H1 (cell line): ENCODE results near the gene BIRC2. TPM values are rescaled to one million over a fixed set of nuclear protein-coding genes. Genes with fewer than 3 reads are reported as not detected.
A peak's percentile ranks its signal among the peaks of the same experiment; 100 is the strongest.

Experiments used
- CTCF ChIA-PET: fragments of 300-600 bp; sonication (Branson Sonifier 250); formaldehyde crosslinking; loops from one replicate; lab custom pipeline; 2021; ENCODE audit not compliant: partially characterized antibody; lab: Charles Lee
- POLR2A ChIA-PET: fragments of 300-600 bp; sonication (Branson Sonifier 250); formaldehyde crosslinking; loops from one replicate; lab custom pipeline; 2021; ENCODE audit warnings: inconsistent platforms; ENCODE audit not compliant: partially characterized antibody; lab: Charles Lee
- DNase-seq, 2 experiments: peaks; one replicate each; pipeline versions ENCODE4 v3.0.0 to v3.0.0-alpha.2; 2010 to 2022; ENCODE audit warnings: low spot score in 2 of 2, low read depth in 1 of 2, mixed read lengths in 1 of 2
- FAIRE-seq: peaks from 2 replicates; lab custom pipeline; 2011; peaks lifted over from hg19 to GRCh38; lab: Jason Lieb, UNC
- H2AFZ ChIP-seq: 2 replicates; pipeline ENCODE4 v1.8.1; 2012; ENCODE audit warnings: low read length, inconsistent platforms
- H2AK5ac ChIP-seq: 2 replicates; pipeline ENCODE4 v1.6.1; 2013; ENCODE audit warnings: low read depth, low read length
- H2BK120ac ChIP-seq: replicated peaks from 2 replicates; pipeline ENCODE3; 2013; ENCODE audit warnings: low read depth, low read length, inconsistent platforms
- H2BK12ac ChIP-seq: 2 replicates; pipeline ENCODE4 v1.6.1; 2013; ENCODE audit warnings: low read depth, low read length
- H2BK15ac ChIP-seq: 2 replicates; pipeline ENCODE4 v1.6.1; 2013; ENCODE audit warnings: low read length
- H2BK20ac ChIP-seq: 2 replicates; pipeline ENCODE4 v1.6.1; 2013; ENCODE audit warnings: low read length
- H2BK5ac ChIP-seq: 2 replicates; pipeline ENCODE4 v1.6.1; 2013; ENCODE audit warnings: low read depth, low read length
- H3K14ac ChIP-seq: 2 replicates; pipeline ENCODE4 v1.6.1; 2013; ENCODE audit warnings: inconsistent platforms; ENCODE audit not compliant: insufficient read length
- H3K18ac ChIP-seq: 2 replicates; pipeline ENCODE4 v1.6.1; 2013; ENCODE audit warnings: low read length; ENCODE audit errors: extremely low read depth
- H3K23ac ChIP-seq: 2 replicates; pipeline ENCODE4 v1.6.1; 2013; ENCODE audit warnings: inconsistent platforms; ENCODE audit not compliant: insufficient read length
- H3K23me2 ChIP-seq: 2 replicates; pipeline ENCODE4 v1.6.1; 2013; ENCODE audit warnings: low read depth, low read length
- H3K27ac ChIP-seq: 2 replicates; pipeline ENCODE4 v1.6.1; 2011; ENCODE audit warnings: low read depth, low read length, inconsistent platforms
- H3K27me3 ChIP-seq, 4 experiments: replicated peaks in 1 of 4; 1 replicate in 1 of 4; 2 replicates in 3 of 4; pipeline versions ENCODE4 v1.6.1 to v1.8.1; 2011 to 2013; ENCODE audit warnings: low read length in 3 of 4, mild to moderate bottlenecking in 3 of 4, inconsistent platforms in 2 of 4, mixed read lengths in 2 of 4, moderate library complexity in 1 of 4; ENCODE audit not compliant: control insufficient read depth in 3 of 4, insufficient read depth in 3 of 4; ENCODE audit errors: extremely low read depth in 1 of 4
- H3K36me3 ChIP-seq, 4 experiments: 2 replicates each; pipeline versions ENCODE4 v1.6.1 to v1.8.1; 2011 to 2013; ENCODE audit warnings: mild to moderate bottlenecking in 4 of 4, low read length in 3 of 4, moderate library complexity in 2 of 4, control low read depth in 1 of 4, inconsistent platforms in 1 of 4; ENCODE audit not compliant: insufficient read depth in 4 of 4, control insufficient read depth in 2 of 4
- H3K4ac ChIP-seq: replicated peaks from 2 replicates; pipeline ENCODE3; 2013; ENCODE audit warnings: low read length, low read depth, mixed read lengths, inconsistent platforms; ENCODE audit not compliant: insufficient read length
- H3K4me1 ChIP-seq, 4 experiments: replicated peaks in 1 of 4; 1 replicate in 1 of 4; 2 replicates in 3 of 4; pipeline versions ENCODE4 v1.6.1 to v1.8.1; 2011 to 2013; ENCODE audit warnings: low read length in 3 of 4, inconsistent platforms in 2 of 4, mixed read lengths in 1 of 4; ENCODE audit not compliant: insufficient read depth in 4 of 4, control insufficient read depth in 3 of 4
- H3K4me2 ChIP-seq, 2 experiments: 2 replicates each; pipeline versions ENCODE4 v1.6.1 to v1.8.1; 2011 to 2013; ENCODE audit warnings: low read depth in 2 of 2, low read length in 2 of 2, control low read depth in 1 of 2, inconsistent platforms in 1 of 2, mild to moderate bottlenecking in 1 of 2; ENCODE audit not compliant: insufficient read depth in 1 of 2
- H3K4me3 ChIP-seq, 4 experiments: fragments of 200-600, 300-600 bp in 1 of 4; sonication (generic), shearing (Covaris generic), sonication (Bioruptor Twin) in 1 of 4; 2 replicates each; pipeline versions ENCODE4 v1.5.1 to v1.8.1; 2011 to 2016; ENCODE audit warnings: low read length in 4 of 4, low read depth in 3 of 4, control low read depth in 2 of 4, inconsistent platforms in 2 of 4, mild to moderate bottlenecking in 2 of 4, mixed read lengths in 1 of 4, moderate library complexity in 1 of 4; ENCODE audit not compliant: insufficient read depth in 2 of 4; ENCODE audit errors: extremely low read depth in 1 of 4
- H3K56ac ChIP-seq: replicated peaks from 2 replicates; pipeline ENCODE3; 2013; ENCODE audit warnings: low read depth, mild to moderate bottlenecking, mixed read lengths, low read length, inconsistent platforms; ENCODE audit not compliant: insufficient read length
- H3K79me1 ChIP-seq: 2 replicates; pipeline ENCODE4 v1.6.1; 2013; ENCODE audit warnings: low read depth, low read length, control low read depth
- H3K79me2 ChIP-seq, 2 experiments: 2 replicates each; pipeline versions ENCODE4 v1.6.1 to v1.8.1; 2012 to 2013; ENCODE audit warnings: low read length in 2 of 2, mild to moderate bottlenecking in 2 of 2, inconsistent platforms in 1 of 2; ENCODE audit not compliant: insufficient read depth in 2 of 2, control insufficient read depth in 1 of 2
- H3K9ac ChIP-seq, 4 experiments: replicated peaks in 1 of 4; 1 replicate in 1 of 4; 2 replicates in 3 of 4; pipeline versions ENCODE4 v1.6.1 to v1.8.1; 2011 to 2013; ENCODE audit warnings: low read depth in 3 of 4, low read length in 3 of 4, control low read depth in 2 of 4, mild to moderate bottlenecking in 2 of 4, moderate library complexity in 2 of 4, inconsistent platforms in 1 of 4; ENCODE audit errors: extremely low read depth in 1 of 4
- H3K9me3 ChIP-seq, 2 experiments: 2 replicates each; pipeline versions ENCODE4 v1.6.1 to v1.8.1; 2012 to 2013; ENCODE audit warnings: mild to moderate bottlenecking in 2 of 2, moderate library complexity in 2 of 2, control low read depth in 1 of 2, inconsistent platforms in 1 of 2, low read depth in 1 of 2, low read length in 1 of 2, mixed read lengths in 1 of 2; ENCODE audit not compliant: insufficient read depth in 2 of 2
- H4K20me1 ChIP-seq, 2 experiments: replicated peaks in 1 of 2; 2 replicates each; pipeline versions ENCODE3 to v1.8.1; 2011 to 2013; ENCODE audit warnings: inconsistent platforms in 2 of 2, low read length in 2 of 2, mild to moderate bottlenecking in 1 of 2; ENCODE audit not compliant: insufficient read depth in 2 of 2, control insufficient read depth in 1 of 2
- H4K5ac ChIP-seq: 2 replicates; pipeline ENCODE4 v1.6.1; 2013; ENCODE audit warnings: low read length, low read depth, mixed read lengths, inconsistent platforms; ENCODE audit not compliant: insufficient read length
- H4K8ac ChIP-seq: 2 replicates; pipeline ENCODE4 v1.8.0; 2013; ENCODE audit warnings: mild to moderate bottlenecking, moderate library complexity, low read length, inconsistent platforms; ENCODE audit not compliant: insufficient read depth; ENCODE audit errors: extremely low read depth
- H4K91ac ChIP-seq: replicated peaks from 2 replicates; pipeline ENCODE3; 2013; ENCODE audit warnings: low read length, mixed read lengths, inconsistent platforms; ENCODE audit not compliant: insufficient read length
- GTF2F1 ChIP-seq: IDR thresholded peaks from 2 replicates; pipeline ENCODE4 v1.6.1; 2012; ENCODE audit warnings: low read depth, low read length, improper control_type of control experiment, borderline replicate concordance
- KDM1A ChIP-seq: fragments of 200-600, 300-600 bp; sonication (generic); IDR thresholded peaks from 2 replicates; pipeline ENCODE4 v1.7.1; 2016; ENCODE audit warnings: mild to moderate bottlenecking, low read length, borderline replicate concordance
- SP2 ChIP-seq: IDR thresholded peaks from 2 replicates; pipeline ENCODE4 v1.6.1; 2012; ENCODE audit warnings: mild to moderate bottlenecking, low read length, inconsistent platforms
- ZNF274 ChIP-seq: IDR thresholded peaks from 2 replicates; pipeline ENCODE4 v1.7.0; 2012; ENCODE audit warnings: low read length, borderline replicate concordance; ENCODE audit errors: extremely low read depth
- WGBS, 2 experiments: shearing (Covaris generic) in 1 of 2; methylation state at CpG; one replicate each; pipeline versions ENCODE4 v1.1.6 to v1.1.7; 2013 to 2015; ENCODE audit warnings: low lambda C conversion rate in 2 of 2, mixed read lengths in 2 of 2, inconsistent platforms in 1 of 2, low coverage in 1 of 2, missing lambda C conversion rate in 1 of 2; ENCODE audit not compliant: insufficient replicate concordance in 2 of 2, insufficient coverage in 1 of 2, insufficient read length in 1 of 2; ENCODE audit errors: extremely low coverage in 1 of 2, missing lambda C conversion rate in 1 of 2; 5-methylcytosine and 5-hydroxymethylcytosine counted together
- polyA plus RNA-seq, 7 experiments: library from polyadenylated mRNA; depleted of rRNA in 3 of 7; stranded (reverse) in 5 of 7; unstranded in 2 of 7; fragments of >200 nt in 5 of 7; fragments of 200-250 nt in 2 of 7; gene quantifications; 1 replicate in 5 of 7; 2 replicates in 1 of 7; 4 replicates in 1 of 7; pipeline versions ENCODE4 v1.2.1 to v1.2.3, GENCODE V29; 2011 to 2013; ENCODE audit warnings: missing spikeins in 2 of 7, mixed read lengths in 2 of 7
- total RNA-seq: library from RNA; stranded (reverse); fragmentation: NEBNext Ultra II Directional; extraction: Animal tissue kit (Norgen Biotek cat#: 25700); gene quantifications from 2 replicates; pipeline ENCODE4 v1.2.1, GENCODE V29; 2021

BIRC2 gene
- total and polyA plus RNA-seq, 2 of the 8 experiments (the other 6 are each of a cell fraction or from before 2014, with no cell fraction given) = 18.4 to 24.7 TPM

DNA sequence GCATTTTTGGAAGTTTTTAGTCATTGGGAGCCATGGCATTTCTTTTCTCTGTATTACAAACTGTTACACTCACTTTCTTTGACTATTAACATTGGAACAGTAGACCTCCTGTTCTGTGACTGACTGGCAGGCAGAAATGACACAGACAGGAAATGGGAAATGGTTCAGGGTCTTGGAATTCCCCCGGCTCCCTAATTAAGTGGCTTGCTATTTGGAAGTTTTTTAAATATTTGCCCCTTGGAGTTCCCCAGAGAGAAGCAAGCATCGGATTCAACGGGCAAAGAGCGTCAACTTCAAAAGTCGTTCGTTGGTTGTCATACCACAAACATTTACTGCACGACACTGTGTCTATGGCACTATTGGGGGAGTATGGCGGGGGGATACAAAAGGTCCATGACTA lies 1.1 kb upstream of the BIRC2 start:
- Histone ChIP-seq H2AFZ (no peak overlapping the region), H4K91ac (no peak overlapping the region), H3K4me1 (peaks cover 0 to 4% (median 1%) of the 10 kb centered on the region in 4 experiments; a peak in 2 of 7 replicates), H2BK120ac (no peak overlapping the region), H2BK20ac (no peak overlapping the region), H3K14ac (no peak overlapping the region), H3K36me3 (peaks cover 0 to 3% (median 1%) of the 10 kb centered on the region in 4 experiments; a peak in 1 of 8 replicates), H4K8ac (no peak overlapping the region), H2BK5ac (no peak overlapping the region), H3K4me2 (peak overlapping the region; percentile 81 to 99), H3K18ac (no peak overlapping the region), H3K79me1 (no peaks in the 10 kb centered on the region), H3K4ac (no peak overlapping the region), H3K27ac (no peak overlapping the region), H4K20me1 (no peaks in the 10 kb centered on the region), H3K23me2 (peaks cover 3% of the 10 kb centered on the region), H3K56ac (no peak overlapping the region), H3K23ac (no peak overlapping the region), H2BK12ac (no peak overlapping the region), H3K79me2 (peaks cover 7 to 21% of the 10 kb centered on the region in 2 experiments), H4K5ac (no peak overlapping the region), H2BK15ac (no peak overlapping the region), H3K9me3 (no peaks in the 10 kb centered on the region), H2AK5ac (no peak overlapping the region), H3K9ac (no peak overlapping the region), H3K4me3 (peak overlapping the region in 2 of 4 experiments; percentile 80 to 87; a peak in 5 of 8 replicates), H3K27me3 (no peaks in the 10 kb centered on the region)
- ChIA-PET POLR2A (interaction anchor here (0.6 to 1.1 kb wide), 2 partner anchors 27 to 101 kb away, joined by 3 read pairs; no protein-coding TSS in a partner anchor), CTCF (interaction anchor here (1.7 kb wide), 1 partner anchor 154 kb away, joined by 4 read pairs; no protein-coding TSS in a partner anchor)
- no peak for TF ChIP-seq KDM1A
- TF ChIP-seq ZNF274 = no peak
- TF ChIP-seq SP2 = no peak
- TF ChIP-seq GTF2F1 = no peak
- FAIRE-seq (no peak), DNase-seq (no peak)
- 70% methylated on average over 8 of the region's 8 CpGs; no CpG with 5 or more reads in 1 of the 2 experiments for WGBS, 2 experiments
